Tongue (tissue), 2 donors: Measurements from ENCODE around the gene ADAMTS14. TPM values are rescaled to one million over a fixed set of nuclear protein-coding genes. Genes with fewer than 3 reads are reported as not detected.
"Not testable (repeated sequence)": the region's sequence is repeated elsewhere in the genome, so short reads cannot be mapped to it uniquely, and the experiment has no call there.

Experiments
- DNase-seq: peaks from one replicate; pipeline ENCODE4 v3.0.0-alpha.2; 2015
- total RNA-seq: library from RNA; depleted of rRNA; stranded (reverse); fragments of >200 nt; gene quantifications from one replicate; pipeline ENCODE4 v1.2.3, GENCODE V29; 2014

Gene ADAMTS14
- total RNA-seq, 1 donor from 2014 or later = 12.6 TPM

GRCh38 chr10:70656489-70656888 is 15.8 kb upstream of the ADAMTS14 start:
- no peak for DNase-seq

- no peak for DNase-seq
Observed at GRCh38 chr10:70657041-70657440, 15.3 kb upstream of the ADAMTS14 start.

GRCh38 chr10:70658582-70659136 is 13.6 kb upstream of the ADAMTS14 start:
- no peak for DNase-seq

GRCh38 chr10:70659306-70659705 is 13.0 kb upstream of the ADAMTS14 start:
- no peak for DNase-seq

GRCh38 chr10:70660722-70661121 is 11.6 kb upstream of the ADAMTS14 start:
- DNase-seq = no peak

- DNase-seq = no peak
Observed at GRCh38 chr10:70661623-70662361, 10.5 kb upstream of the ADAMTS14 start.

GRCh38 chr10:70662362-70663220 is 9.7 kb upstream of the ADAMTS14 start:
- peak; percentile 89 for DNase-seq

- peak; percentile 74 for DNase-seq
Observed at GRCh38 chr10:70663458-70664409, 8.6 kb upstream of the ADAMTS14 start.

- peak; percentile 96 for DNase-seq
Observed at GRCh38 chr10:70664702-70665195, 7.6 kb upstream of the ADAMTS14 start.

- no peak for DNase-seq
Observed at GRCh38 chr10:70666960-70667798, 5.1 kb upstream of the ADAMTS14 start.

- DNase-seq = not testable (repeated sequence)
Observed at GRCh38 chr10:70667818-70668217, 4.5 kb upstream of the ADAMTS14 start.

GRCh38 chr10:70668454-70668970 is 3.8 kb upstream of the ADAMTS14 start:
- DNase-seq = no peak

GRCh38 chr10:70669015-70669414 is 3.3 kb upstream of the ADAMTS14 start:
- no peak for DNase-seq

- DNase-seq = no peak
Observed at GRCh38 chr10:70669732-70670317, 2.5 kb upstream of the ADAMTS14 start.

GRCh38 chr10:70671619-70672164 is 614 bp upstream of the ADAMTS14 start:
- DNase-seq = no peak

- DNase-seq = peak; percentile 68
Observed at GRCh38 chr10:70673043-70673928, 980 bp downstream of the ADAMTS14 start.

- no peak for DNase-seq
Observed at GRCh38 chr10:70673929-70674559, 1.7 kb downstream of the ADAMTS14 start.
